Pulmonary artery endothelial cell (primary cell): Measurements from ENCODE around the gene MYRIP. TPM values are rescaled to one million over a fixed set of nuclear protein-coding genes. Genes with fewer than 3 reads are reported as not detected.
"Not testable (repeated sequence)": the region's sequence is repeated elsewhere in the genome, so short reads cannot be mapped to it uniquely, and the experiment has no call there.

Experiments
- DNase-seq: peaks from one replicate; pipeline ENCODE4 v3.0.0-alpha.2; 2011; ENCODE audit warnings: low read depth, low spot score
- total RNA-seq: library from RNA; depleted of rRNA; stranded (reverse); fragments of >200 nt; gene quantifications from 2 replicates; pipeline ENCODE4 v1.2.3, GENCODE V29; 2014

MYRIP gene
- total RNA-seq, 1 donor from 2014 or later: 22.4 TPM

- DNase-seq: no peak
Measured at GRCh38 chr3:40079203-40079846, 269.9 kb downstream of the MYRIP start.

GRCh38 chr3:40079847-40080240 is 270.4 kb downstream of the MYRIP start:
- DNase-seq: no peak

- no peak for DNase-seq
Measured at GRCh38 chr3:40083066-40083465, 273.7 kb downstream of the MYRIP start.

GRCh38 chr3:40084424-40084823 is 275.0 kb downstream of the MYRIP start:
- not testable (repeated sequence) for DNase-seq

- DNase-seq: no peak
Measured at GRCh38 chr3:40086890-40087883, 277.8 kb downstream of the MYRIP start.

GRCh38 chr3:40088527-40089170 is 279.2 kb downstream of the MYRIP start:
- DNase-seq: no peak

GRCh38 chr3:40096661-40097111 is 287.3 kb downstream of the MYRIP start:
- no peak for DNase-seq

GRCh38 chr3:40097131-40098117 is 288.0 kb downstream of the MYRIP start:
- DNase-seq: no peak

- DNase-seq: no peak
Measured at GRCh38 chr3:40098261-40098759, 288.9 kb downstream of the MYRIP start.

- no peak for DNase-seq
Measured at GRCh38 chr3:40099871-40100270, 290.5 kb downstream of the MYRIP start.

- DNase-seq: no peak
Measured at GRCh38 chr3:40102182-40102581, 292.8 kb downstream of the MYRIP start.

- no peak for DNase-seq
Measured at GRCh38 chr3:40103829-40104228, 294.4 kb downstream of the MYRIP start.

GRCh38 chr3:40104441-40104840 is 295.0 kb downstream of the MYRIP start:
- no peak for DNase-seq

GRCh38 chr3:40108643-40109042 is 299.2 kb downstream of the MYRIP start:
- no peak for DNase-seq

- DNase-seq: peak; percentile 3
Measured at GRCh38 chr3:40109641-40110490, 300.5 kb downstream of the MYRIP start.

- DNase-seq: no peak
Measured at GRCh38 chr3:40116478-40117177, 307.2 kb downstream of the MYRIP start.

GRCh38 chr3:40118091-40118490 is 308.7 kb downstream of the MYRIP start:
- DNase-seq: no peak

GRCh38 chr3:40120067-40120692 is 310.8 kb downstream of the MYRIP start:
- DNase-seq: no peak
